WERI-Rb-1 (cell line): Measurements from ENCODE around the gene SULT4A1.
"Not testable (repeated sequence)": the region's sequence is repeated elsewhere in the genome, so short reads cannot be mapped to it uniquely, and the experiment has no call there.

Experiments
- DNase-seq: peaks from one replicate; pipeline ENCODE4 v3.0.0-alpha.2; 2020
- H3K27ac ChIP-seq: fragments of 250-450 bp; sonication (Bioruptor Pico); 2 replicates; pipeline ENCODE4 v1.5.1; 2020; ENCODE audit warnings: mild to moderate bottlenecking, moderate library complexity
- H3K27me3 ChIP-seq: fragments of 250-450 bp; sonication (Bioruptor Pico); 2 replicates; pipeline ENCODE4 v1.5.1; 2021; ENCODE audit warnings: mild to moderate bottlenecking, low read depth, moderate library complexity; ENCODE audit not compliant: insufficient read depth, severe bottlenecking
- H3K36me3 ChIP-seq: fragments of 250-450 bp; sonication (Bioruptor Pico); 2 replicates; pipeline ENCODE4 v1.5.1; 2020; ENCODE audit warnings: mild to moderate bottlenecking, moderate library complexity
- H3K4me3 ChIP-seq: 2 replicates; pipeline ENCODE4 v1.5.1; 2011; ENCODE audit warnings: low read depth, mild to moderate bottlenecking, control low read depth, low read length
- H3K9me3 ChIP-seq: fragments of 250-450 bp; sonication (Bioruptor Pico); 2 replicates; pipeline ENCODE4 v1.5.1; 2021; ENCODE audit warnings: mild to moderate bottlenecking, moderate library complexity; ENCODE audit not compliant: severe bottlenecking
- CTCF ChIP-seq: IDR thresholded peaks from 2 replicates; pipeline ENCODE4 v1.5.1; 2011; ENCODE audit warnings: low read depth, mild to moderate bottlenecking, control low read depth, inconsistent platforms, low read length

The SULT4A1 gene

GRCh38 chr22:43879901-43880540, 17.7 kb upstream of the SULT4A1 start:
- Histone ChIP-seq H3K27ac (no peak overlapping the region), H3K9me3 (no peaks in the 10 kb centered on the region), H3K27me3 (no peaks in the 10 kb centered on the region), H3K4me3 (no peak overlapping the region), H3K36me3 (no peaks in the 10 kb centered on the region)
- DNase-seq, result no peak
- TF ChIP-seq CTCF, result no peak

DNA sequence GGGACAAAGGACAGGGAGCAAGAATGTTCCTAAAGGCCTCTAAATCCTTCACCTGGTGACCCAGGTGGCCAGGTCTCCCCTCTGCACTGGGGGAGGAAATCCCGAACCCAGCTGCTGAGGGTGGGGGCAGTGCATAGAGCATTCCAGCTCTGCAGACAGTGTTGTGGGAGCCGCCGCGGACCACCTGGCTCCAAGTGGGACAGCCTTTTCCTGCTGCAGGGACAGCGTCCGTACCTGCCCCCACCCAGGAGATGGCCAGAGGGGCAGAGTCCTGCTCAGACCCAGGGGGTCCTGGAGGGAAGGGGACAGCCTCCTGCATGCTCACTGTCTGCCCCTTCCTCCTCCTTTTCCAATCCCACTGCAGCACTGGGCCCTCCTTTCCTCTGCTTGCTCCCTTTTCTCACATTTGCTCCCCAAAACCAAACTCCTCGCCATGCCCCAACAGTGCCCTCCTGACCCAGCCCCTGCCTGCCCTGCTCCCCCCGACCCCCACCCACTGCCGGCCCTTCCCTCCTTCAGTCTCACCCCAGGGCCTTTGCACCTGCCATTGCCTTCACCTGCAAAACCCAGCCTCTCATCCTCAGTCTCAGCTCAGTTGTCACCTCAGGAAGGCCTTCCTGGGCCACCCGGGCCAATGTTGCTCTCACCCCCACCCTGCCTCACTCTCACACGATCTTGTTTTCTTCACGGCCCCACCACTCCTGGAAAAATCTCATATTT, 16.7 kb upstream of the SULT4A1 start:
- Histone ChIP-seq H3K27me3 (no peaks in the 10 kb centered on the region), H3K36me3 (no peaks in the 10 kb centered on the region)

GRCh38 chr22:43878079-43878795, 15.9 kb upstream of the SULT4A1 start:
- TF ChIP-seq CTCF, result no peak
- no peaks in the 10 kb centered on the region for H3K36me3 ChIP-seq
- no peak for DNase-seq
- H3K27ac ChIP-seq, result no peak overlapping the region
- no peaks in the 10 kb centered on the region for H3K9me3 ChIP-seq
- no peak overlapping the region for H3K4me3 ChIP-seq
- no peaks in the 10 kb centered on the region for H3K27me3 ChIP-seq

More for the DNA sequence above, 16.7 kb upstream of the SULT4A1 start:
- no peak for TF ChIP-seq CTCF
- no peak overlapping the region for H3K27ac ChIP-seq
- no peak for DNase-seq
- no peaks in the 10 kb centered on the region for H3K9me3 ChIP-seq
- no peak overlapping the region for H3K4me3 ChIP-seq

DNA sequence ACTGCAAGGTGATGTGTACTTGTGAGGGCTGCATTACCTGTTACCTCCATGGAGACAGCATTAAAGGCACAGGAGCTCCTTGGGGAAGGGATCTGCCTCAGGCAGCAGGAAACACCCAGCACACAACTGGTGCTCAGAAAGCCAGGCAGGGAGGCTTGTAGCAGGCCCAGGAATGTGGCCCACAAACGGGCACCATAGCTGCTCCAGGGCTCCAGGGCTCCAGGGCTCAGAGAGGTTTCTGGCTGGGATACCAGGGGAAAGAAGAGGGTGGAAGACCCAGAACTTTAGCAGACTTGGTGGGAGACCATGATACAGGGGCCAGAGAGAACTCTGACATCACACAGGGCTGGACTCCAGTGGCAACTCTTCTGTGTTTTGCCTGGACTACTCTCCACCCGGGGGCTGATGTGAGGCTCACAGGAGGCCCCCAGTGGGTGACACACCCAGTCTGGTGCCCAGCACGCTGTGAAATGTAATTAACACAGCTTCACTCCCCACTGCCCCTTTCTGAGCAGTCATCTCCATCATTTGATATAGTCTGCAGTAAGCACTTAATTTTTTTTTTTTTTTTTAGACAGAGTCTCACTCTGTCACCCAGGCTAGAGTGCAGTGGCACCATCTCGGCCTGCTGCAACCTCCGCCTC, 14.7 kb upstream of the SULT4A1 start:
- TF ChIP-seq CTCF, result no peak
- no peak for DNase-seq
- Histone ChIP-seq H3K36me3 (no peaks in the 10 kb centered on the region), H3K27me3 (no peaks in the 10 kb centered on the region), H3K9me3 (no peaks in the 10 kb centered on the region), H3K27ac (no peak overlapping the region), H3K4me3 (no peak overlapping the region)

- H3K9me3 ChIP-seq, result peaks cover 8% of the 10 kb centered on the region
- no peaks in the 10 kb centered on the region for H3K36me3 ChIP-seq
- H3K27ac ChIP-seq, result no peak overlapping the region
- H3K4me3 ChIP-seq, result no peak overlapping the region
- no peak for DNase-seq
- TF ChIP-seq CTCF, result no peak
- no peaks in the 10 kb centered on the region for H3K27me3 ChIP-seq
Observed at GRCh38 chr22:43869799-43870198, 7.5 kb upstream of the SULT4A1 start.

DNA sequence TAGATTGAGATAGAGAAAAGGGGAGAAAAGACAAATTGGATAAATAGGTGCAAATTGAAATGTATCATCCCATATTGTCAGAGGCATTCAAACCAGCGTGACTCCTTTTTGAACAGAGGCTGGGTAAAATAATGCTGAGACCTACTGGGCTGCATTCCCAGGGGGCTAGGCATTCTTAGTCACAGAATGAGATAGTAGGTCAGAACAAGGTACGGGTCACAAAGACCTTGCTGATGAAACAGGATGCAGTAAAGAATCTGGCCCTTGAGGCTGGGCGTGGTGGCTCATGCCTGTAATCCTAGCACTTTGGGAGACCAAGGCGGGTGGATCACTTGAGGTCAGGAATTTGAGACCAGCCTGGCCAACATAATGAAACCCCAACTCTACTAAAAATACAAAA, 6.7 kb upstream of the SULT4A1 start:
- not testable (repeated sequence) for H3K27ac ChIP-seq, H3K27me3 ChIP-seq, H3K4me3 ChIP-seq, H3K9me3 ChIP-seq, H3K36me3 ChIP-seq, DNase-seq
